SW 1271 (cell line): Measurements from ENCODE around the gene THAP10.
A peak's percentile ranks its signal among the peaks of the same experiment; 100 is the strongest.
"Not testable (repeated sequence)": the region's sequence is repeated elsewhere in the genome, so short reads cannot be mapped to it uniquely, and the experiment has no call there.

Experiments
- DNase-seq, 2 experiments: peaks; one replicate each; lab custom pipeline; 2025; lab: John Stamatoyannopoulos, UW

The THAP10 gene

DNA sequence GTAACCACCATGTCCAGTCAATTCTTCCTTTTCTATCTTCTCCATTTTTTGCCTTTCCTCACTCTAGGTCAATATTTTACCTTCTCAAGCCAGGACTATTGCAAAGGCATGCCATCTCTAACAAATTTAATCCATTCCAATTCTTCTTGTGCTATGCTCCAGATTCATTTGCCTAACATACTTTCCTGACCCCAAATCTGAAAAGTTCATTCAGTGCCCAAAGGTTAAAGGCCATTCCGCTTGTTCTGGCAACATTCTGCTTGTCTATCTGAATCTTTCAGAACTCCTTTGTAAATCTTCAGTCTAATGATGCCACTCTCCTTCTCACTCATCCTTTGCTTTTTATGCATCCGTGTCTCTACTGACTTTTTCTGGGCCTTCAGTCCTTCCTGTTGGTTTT, 15.6 kb downstream of the THAP10 start:
- no peak for DNase-seq

DNA sequence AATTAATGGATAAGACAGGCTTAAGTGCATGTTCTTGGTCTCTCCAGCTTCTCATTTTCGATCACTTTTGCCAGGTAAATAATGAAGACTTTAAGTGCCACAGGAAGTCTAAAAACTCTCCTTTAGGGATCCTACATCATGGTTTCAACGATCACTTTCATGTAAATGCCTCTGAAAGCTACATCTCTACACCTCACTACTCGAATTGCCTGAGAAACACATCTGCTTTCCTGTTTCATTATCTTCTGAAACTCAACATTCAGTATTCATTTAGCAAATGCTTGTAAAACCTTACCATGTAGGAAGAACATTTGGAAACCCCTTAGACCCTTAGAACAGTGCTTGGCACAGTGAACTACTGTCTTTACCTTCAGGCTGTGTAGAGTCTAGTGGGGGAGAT, 16.2 kb downstream of the THAP10 start:
- no peak for DNase-seq

DNA sequence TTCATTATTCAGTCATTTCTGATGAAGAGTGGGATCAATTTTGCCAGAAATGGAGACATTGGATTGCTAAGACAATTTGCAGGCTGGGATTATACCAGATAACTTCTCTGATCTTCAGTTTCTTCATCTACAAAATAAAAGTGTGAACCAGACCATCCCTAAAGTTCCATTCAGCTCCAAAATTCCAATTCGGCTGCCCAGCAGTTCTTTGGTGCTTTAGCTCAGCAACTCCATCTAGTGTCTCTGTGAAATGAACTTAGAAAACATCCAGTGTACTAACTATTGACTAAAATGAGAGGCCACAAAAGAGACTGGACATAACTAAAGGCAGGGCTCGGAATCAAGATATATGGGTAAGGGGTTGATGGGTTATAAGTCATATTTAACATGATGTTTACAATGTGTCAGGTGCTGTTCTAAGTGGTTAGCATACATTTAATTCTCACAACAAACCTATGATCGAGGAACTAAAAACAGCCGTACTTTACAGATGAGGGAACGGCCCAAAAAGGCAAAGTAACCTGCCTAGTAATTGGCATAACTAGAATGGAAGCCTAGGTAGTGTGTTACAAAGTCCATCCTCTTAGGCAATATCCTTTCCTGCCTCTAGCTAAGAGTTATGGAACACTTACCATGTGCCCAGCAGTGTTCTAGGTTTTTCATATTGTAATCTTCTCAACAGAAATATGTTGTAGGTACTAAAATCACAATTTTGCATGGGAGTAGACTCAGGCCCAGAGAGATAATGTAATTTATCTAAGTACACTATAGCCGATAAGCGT, 17.0 kb downstream of the THAP10 start:
- peak in 1 of 2 experiments; percentile 41 for DNase-seq

DNA sequence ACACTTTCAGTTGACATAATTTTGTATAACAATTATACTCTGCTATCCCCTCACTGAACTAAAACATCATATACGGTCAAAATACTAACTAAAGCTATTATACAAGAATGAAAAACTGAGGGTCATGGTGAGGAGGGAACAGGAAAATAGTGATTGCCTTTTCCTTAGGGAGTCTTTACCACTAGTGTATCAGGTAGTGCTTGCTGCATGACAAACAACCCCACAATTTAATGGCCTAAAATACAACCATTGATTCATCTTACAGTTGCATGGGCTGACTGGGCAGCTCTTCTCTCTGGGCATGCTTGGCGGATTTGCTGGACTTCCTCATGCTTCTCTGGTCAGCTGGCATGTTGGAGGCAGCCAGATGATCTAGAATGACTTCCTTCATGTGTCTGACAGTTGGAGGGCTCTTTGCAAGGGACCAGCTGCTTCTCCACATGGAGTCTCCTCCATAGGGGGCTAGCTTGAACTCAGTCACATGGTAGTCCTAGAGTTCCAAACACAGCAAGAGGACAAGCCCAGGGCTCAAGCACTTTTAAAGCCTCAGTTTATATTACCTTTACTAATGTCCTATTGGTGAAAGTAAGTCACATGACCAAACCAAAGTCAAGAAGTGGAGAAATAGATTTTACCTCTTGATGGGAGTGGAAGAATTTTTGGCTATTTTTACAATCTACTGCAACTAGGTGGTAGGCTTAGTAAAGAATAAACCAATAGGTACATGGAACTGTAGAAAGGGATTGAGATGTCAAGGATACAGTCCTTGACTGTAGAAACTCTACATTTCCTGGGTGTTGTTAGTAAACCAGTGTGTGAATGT, 18.8 kb downstream of the THAP10 start:
- no peak for DNase-seq

DNA sequence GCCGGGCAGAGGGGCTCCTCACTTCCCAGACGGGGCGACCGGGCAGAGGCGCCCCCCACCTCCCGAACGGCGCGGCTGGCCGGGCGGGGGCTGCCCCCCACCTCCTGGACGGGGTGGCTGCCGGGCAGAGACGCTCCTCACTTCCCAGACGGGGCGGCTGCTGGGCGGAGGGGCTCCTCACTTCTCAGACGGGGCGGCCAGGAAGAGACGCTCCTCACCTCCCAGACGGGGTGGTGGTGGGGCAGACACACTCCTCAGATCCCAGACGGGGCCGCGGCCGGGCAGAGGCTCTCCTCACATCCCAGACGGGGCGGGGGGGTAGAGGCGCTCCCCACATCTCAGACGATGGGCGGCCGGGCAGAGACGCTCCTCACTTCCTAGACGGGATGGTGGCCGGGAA, 20.7 kb downstream of the THAP10 start:
- not testable (repeated sequence) for DNase-seq

DNA sequence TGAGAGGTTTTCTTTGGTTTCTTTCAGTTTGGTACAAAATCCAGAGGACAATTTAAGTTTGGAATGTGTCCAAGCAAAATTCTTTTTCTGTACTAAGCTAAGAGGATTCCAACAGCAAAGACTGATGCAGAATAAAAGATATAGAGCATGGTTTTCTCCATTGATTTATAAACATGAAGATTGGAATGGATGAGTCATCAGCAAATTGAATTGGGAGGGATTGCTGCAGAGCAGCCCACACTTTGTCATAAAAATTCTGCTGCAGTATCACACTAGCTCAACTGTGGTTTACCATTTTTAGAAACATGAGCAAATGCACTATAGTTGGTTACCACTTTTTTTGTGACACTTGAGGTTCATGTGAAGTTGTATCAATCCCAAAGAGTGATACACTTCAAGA, 22.2 kb downstream of the THAP10 start:
- DNase-seq = no peak

DNA sequence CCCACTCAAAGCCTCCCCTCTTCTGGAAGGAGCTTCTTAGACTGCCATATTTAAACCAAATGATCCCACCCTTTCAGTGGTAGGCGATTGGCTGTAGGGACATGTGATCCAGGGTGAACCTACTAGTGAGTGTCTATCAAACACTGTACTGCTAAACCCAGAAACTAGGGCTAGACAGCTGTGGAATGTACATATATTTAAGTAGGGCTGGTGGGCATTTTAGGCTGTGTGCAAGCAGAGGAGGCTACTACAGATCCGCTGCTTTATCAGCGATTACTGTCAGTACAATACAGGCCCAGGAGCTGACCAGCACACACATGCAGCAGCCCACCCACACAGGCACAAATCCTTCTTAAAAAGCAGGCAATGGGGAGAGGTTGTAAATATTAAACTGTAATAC, 22.9 kb downstream of the THAP10 start:
- no peak for DNase-seq

DNA sequence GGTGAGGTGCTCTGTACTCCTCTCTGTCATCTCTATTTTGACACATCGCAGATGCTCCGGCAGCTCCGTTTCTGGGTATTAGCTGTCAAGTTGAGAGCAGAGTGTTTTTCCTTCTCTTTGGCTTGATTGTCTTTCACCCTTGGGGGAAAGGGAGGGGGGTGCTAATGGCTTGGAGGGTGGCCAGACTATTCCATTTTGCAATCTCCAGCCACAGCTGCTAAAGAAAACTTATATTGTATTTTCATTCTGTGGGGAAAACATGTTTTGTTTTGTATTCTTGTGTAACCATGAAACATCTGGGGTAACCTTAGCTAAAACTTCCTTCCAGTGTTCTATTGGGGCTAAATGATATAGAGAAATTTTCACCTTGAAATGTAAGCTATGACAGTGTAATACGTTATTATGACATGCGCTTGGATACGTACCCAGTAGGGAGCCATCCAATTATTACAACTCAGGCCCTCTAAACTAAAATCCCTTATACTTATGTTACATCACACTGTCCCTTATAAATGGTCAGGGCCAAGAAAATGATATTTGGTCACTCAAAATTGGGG, 24.2 kb downstream of the THAP10 start:
- no peak for DNase-seq

DNA sequence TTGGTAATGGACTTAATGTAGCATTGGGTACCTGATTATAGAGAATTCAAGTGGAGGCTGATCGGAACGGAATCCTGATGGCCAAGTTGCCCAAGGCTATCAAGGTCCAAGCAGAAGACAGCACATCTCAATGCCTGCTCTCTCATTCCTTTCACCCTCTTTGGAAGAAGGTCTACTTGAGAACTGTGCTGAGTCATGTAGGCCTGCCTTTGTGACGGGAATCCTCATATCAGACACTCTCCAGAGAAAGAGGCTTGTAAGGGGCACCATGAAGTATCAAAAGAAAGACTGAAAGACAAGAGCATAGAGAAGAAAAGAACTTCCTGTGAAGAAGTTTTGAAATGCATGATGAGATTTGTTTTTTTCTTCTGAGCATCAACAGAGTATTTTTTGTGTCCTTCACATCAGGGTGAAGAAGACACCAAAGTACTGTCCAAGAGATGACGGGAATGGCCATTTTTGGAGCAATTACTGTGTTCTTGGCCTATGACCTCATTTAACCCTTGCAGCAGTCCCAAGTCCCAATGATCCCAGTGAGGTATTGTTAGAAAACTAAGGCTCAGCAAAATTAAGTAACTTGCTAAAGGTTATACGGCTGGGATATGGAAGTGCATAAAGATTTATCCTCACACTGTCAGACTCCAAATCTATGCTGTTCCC, 25.1 kb downstream of the THAP10 start:
- DNase-seq = no peak

DNA sequence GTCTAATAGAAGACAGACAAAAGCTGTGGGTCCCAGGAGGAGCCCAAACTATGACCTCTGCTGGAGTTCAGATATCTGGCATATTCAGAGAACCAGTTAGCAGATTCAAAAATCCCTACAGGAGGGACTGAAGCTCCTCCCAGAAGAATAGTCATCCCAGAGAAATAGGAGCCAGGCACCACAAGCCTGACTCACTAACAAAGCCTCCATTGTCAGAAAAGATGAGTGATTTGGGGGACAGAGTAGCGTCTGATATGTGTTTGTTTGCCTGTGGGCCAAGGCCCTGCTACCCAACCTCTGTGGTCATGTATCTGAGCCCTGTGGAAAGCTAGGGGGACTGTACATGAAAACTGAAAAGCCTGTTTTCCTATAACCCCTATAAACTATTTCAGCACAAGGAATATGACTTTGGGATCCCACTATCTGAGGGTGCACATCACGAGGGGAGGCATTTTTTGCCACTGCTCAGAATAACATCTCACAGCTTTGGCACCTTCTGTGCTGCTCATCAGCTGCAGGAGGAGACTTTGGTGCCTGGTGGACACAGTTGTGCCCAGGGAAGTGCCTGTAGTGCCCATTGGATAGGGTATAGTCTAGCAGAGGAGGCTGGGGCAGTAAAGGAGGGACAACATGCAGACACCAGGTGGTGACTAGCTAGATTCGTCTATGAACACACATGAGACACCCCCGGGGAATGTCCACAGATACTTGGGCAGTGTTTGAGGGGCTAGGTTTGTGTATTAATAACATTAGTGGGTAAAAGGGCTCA, 28.6 kb downstream of the THAP10 start:
- peak; percentile 21 to 83 for DNase-seq

DNA sequence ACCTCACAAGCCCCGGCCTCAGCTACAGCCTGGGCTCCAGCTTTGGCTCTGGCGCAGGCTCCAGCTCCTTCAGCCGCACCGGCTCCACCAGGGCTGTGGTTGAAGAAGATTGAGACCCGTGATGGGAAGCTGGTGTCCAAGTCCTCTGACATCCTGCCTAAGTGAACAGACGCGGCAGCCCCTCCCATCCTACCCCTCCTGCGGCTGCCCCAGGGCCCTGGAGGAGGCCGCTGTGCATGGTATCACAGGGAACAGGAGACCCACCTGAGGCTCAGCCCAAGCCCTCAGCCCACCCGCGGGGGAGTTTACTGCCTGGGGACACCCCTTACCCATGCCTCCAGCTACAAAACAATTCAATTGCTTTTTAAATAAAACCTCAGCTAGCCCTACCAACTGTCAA, 32.2 kb downstream of the THAP10 start:
- DNase-seq = no peak

DNA sequence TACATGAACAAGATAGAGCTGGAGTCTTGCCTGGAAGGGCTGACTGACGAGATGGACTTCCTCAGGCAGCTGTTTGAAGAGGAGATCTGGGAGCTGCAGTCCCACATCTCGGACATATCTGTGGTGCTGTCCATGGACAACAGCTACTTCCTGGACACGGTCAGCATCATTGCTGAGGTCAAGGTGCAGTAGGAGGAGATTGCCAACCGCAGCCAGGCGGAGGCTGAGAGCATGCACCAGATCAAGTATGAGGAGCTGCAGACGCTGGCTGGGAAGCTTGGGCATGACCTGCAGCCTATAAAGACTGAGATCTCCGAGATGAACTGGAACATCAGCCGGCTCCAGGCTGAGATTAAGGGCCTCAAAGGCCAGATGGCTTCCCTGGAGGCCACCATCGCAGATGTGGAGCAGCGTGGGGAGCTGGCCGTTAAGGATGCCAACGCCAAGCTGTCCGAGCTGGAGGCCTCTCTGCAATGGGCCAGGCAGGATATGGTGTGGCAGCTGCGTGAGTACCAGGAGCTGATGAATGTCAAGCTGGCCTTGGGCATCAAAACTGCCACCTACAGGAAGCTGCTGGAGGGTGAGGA, 32.8 kb downstream of the THAP10 start:
- DNase-seq = no peak

DNA sequence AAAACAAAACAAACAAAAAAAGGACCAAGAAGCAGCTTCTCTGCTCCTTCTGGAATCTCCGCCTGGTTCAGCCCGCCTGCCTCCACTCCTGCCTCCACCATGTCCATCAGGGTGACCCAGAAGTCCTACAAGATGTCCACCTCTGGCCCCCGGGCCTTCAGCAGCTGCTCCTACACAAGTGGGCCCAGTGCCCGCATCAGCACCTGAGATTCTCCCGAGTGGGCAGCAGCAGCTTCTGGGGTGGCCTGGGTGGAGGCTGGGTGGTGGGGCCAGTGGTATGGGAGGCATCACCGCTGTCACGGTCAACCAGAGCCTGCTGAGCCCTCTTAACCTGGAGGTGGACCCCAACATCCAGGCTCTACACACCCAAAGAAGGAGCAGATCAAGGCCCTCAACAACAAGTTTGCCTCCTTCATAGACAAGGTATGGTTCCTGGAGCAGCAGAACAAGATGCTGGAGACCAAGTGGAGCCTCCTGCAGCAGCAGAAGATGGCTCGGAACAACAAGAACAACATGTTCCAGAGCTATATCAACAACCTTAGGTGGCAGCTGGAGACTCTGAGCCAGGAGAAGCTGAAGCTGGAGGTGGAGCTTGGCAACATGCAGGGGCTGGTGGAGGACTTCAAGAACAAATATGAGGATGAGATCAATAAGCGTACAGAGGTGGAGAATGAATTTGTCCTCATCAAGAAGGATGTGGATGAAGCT, 33.5 kb downstream of the THAP10 start:
- DNase-seq = not testable (repeated sequence)

DNA sequence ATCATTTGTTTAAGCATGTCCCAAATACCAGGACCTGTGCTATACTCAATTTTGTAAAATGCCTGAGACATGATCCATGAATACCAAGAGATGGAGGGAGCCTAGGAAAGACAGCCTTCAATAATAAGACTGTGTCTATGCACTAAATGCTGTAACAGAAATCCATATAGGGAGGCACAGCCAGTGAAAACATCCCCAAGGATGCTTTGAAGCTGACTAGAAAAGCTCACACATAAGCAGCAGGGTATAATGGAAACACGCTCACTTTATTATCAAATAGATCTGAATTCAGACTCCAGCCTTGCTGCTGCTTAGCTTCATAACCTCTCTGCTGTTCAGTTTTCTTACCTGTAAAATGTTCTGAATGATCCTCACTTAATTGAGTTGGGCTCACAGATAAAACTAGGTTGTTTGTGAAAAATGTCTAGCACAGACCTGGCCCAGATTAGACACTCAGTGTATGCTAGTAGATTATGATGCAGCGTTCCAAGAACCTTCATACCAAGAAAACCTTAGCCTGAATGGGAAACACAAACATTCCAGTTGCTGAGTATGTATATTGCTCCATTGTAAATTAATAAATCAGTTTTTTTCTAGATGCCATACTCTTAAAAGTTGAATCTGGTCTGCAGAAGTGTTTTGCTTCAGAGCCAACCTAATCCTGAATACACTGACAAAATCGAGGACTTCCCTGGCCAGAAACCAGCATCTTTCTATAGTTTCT, 34.5 kb downstream of the THAP10 start:
- DNase-seq = no peak

DNA sequence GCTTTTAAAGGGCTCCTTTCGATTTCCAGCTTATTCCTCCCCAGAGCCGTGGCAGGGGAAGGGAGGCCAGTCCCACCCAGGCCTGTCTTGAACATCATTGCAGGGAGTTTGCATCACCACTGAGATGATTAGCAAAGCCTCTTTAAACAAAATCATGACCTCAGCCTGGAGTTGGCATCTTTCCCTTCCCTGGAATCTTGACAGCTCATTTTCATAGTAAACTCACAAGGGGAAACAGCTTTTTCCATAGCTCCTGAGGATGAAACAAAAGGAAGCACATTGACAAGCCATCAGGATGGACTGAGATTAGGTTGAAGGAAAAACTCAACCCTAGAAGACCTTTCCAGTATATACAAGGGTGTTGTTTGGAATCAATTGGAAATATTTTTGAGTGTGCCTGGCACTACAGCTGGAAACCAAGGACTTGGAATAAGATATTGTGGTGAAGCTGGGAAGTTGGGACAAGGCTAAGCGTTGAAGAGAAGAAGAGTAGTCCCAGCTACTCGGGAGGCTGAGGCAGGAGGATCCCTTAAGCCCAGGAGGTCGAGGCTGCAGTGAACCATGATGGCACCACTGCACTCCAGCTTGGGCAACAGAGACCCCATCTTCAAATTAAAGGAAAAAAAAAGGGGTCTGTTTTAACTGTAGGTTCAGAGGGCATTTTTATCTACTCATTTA, 35.2 kb downstream of the THAP10 start:
- DNase-seq = peak in 1 of 2 experiments; percentile 19

DNA sequence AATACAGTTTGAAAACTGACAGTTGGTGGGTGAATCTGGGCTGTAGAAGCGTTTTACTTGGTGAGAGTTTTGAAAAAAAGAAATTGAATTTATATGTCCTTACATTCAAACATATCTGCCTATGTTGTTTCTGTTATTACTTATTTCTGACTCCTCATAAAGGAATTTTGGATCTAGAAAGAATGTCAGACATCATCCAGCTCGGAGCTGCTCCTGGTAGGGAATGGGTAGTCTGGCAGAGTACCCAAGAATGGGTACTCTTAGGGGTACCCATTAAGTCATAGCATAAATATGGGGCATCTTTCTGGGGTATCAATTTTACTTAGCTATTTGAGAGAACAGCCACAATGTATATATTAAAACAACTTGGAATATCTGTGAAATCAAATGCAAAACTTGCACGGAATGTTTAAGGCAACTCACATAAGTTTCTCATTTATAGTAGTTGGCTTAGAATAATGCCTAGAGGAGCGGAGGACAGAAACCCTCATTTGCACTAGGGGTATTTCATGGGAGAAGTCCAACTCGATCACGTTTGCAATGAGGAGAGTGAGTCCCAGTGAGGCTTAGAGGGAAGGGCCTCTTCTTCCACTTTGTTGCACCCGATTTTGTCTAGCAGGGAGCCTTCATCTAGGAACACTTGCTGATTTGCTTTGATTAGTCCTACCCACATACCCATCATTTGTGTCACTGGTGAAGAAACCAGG, 35.9 kb downstream of the THAP10 start:
- no peak for DNase-seq

DNA sequence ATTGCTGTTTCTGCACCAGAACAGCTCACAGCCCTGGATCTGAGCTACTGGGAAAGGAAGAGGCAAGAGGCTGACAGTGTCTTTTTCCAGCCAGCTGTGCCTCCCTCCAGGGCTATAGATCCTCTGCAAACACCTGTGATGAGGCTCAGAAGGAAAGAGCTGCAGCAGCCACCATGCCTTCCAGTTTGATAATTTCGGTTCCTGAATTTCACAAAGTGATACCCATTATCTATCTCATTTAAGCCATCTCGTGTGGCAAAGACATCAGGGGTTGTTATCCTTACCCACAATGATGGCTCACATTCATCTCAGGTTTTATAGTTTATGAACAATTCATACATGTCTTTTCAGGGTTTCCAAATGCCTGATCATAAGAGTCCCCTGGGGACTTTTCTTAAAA, 36.5 kb downstream of the THAP10 start:
- no peak for DNase-seq

DNA sequence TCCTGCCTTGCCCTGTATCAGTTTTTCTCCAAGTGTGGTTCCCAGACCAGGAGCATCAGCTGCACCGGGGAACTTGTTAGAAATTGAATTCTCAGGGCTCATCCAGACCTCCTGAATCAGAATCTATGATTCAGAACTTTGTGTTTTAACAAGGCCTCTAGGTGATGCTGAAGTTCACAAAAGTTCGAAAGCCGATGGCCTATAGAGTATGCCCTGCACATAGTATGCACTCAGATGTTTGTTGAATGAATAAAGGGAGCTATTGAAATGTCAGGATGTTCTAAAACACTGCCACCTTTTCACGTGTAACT, 37.6 kb downstream of the THAP10 start:
- DNase-seq = no peak
